NCI-H1694 treated with DMSO at 0.1 percent for 48 hours (cell line): Measurements from ENCODE around the gene ANKS1B.

Experiments
- DNase-seq: peaks from one replicate; lab custom pipeline; 2025; lab: John Stamatoyannopoulos, UW

Gene ANKS1B

GRCh38 chr12:99960311-99960710 lies 24.4 kb downstream of the ANKS1B start:
- peak; percentile 82 for DNase-seq

GRCh38 chr12:99959549-99960170 lies 25.1 kb downstream of the ANKS1B start:
- peak; percentile 91 for DNase-seq

GRCh38 chr12:99957866-99958466 lies 26.8 kb downstream of the ANKS1B start:
- DNase-seq, result no peak

DNA sequence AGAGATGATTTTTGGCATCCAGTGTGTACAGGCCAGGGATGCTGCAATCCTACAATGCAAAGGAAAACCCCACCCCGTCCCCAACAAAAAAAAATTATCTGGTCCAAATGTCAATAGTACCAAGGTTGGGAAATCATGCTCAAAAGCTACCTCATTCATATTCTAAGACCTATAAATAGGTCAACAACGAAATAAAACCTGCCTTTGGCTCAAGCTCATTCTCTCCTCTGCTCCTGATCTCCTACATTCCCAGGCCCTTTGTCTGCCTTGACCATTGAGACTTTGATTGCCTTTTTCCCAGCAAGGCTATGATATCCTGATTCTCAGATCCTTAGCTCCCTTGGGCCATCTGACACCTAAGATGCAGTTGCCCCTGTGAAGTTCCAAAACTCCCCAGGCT lies 30.0 kb downstream of the ANKS1B start:
- DNase-seq, result no peak

DNA sequence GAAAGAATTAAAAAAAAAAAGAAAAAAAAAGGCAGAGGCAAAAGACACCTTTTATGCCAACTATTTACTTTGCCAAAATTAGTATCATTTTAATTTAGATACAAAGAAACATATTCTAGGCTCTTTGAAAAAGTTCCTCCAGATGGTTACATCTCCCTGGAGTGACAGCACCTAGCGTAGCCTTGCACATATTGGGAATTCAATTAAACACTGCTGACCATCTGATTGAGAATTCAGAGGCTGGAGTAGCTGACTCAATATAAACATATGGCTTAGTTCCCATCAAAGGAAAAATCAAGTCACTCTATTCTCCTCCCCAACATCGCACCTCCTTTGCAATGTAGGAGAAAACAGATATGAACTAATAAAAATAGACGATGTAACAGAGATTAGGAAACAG lies 36.4 kb downstream of the ANKS1B start:
- DNase-seq, result no peak

GRCh38 chr12:99946131-99946530 lies 38.6 kb downstream of the ANKS1B start:
- DNase-seq, result no peak

GRCh38 chr12:99935608-99936007 lies 49.1 kb downstream of the ANKS1B start:
- DNase-seq, result no peak

DNA sequence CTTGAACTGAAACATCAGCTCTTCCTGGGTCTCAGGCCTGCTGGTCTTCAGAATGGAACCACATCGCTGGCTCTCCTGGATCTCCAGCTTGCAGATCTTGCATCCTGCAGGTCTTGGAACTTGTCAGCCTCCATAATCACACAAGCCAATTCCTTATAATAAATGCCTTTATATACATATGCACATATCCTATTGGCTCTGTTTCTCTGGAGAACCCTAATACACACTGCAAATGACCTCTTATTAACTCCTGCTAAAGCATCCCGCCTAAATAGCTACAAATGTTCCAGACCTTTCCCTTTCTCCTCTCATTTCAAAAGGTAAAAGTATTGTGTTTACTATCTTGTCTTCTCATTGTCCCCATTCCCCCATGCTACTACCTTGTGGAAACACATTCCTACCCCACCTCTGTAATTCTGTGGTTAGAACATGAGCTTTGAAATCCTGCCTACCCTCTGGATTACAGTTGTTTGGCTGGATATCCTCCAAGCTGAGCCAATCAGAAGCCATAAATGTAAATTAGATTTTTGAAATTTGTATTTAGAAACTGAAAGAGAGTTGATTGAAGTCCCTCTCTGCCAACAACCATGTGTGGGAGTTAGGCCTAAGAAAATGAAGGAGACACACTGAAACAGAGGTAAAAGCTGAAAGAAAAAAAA lies 58.1 kb downstream of the ANKS1B start:
- no peak for DNase-seq

GRCh38 chr12:99920353-99920960 lies 64.3 kb downstream of the ANKS1B start:
- no peak for DNase-seq

GRCh38 chr12:99917711-99918402 lies 66.9 kb downstream of the ANKS1B start:
- no peak for DNase-seq

GRCh38 chr12:99916555-99916954 lies 68.2 kb downstream of the ANKS1B start:
- no peak for DNase-seq

DNA sequence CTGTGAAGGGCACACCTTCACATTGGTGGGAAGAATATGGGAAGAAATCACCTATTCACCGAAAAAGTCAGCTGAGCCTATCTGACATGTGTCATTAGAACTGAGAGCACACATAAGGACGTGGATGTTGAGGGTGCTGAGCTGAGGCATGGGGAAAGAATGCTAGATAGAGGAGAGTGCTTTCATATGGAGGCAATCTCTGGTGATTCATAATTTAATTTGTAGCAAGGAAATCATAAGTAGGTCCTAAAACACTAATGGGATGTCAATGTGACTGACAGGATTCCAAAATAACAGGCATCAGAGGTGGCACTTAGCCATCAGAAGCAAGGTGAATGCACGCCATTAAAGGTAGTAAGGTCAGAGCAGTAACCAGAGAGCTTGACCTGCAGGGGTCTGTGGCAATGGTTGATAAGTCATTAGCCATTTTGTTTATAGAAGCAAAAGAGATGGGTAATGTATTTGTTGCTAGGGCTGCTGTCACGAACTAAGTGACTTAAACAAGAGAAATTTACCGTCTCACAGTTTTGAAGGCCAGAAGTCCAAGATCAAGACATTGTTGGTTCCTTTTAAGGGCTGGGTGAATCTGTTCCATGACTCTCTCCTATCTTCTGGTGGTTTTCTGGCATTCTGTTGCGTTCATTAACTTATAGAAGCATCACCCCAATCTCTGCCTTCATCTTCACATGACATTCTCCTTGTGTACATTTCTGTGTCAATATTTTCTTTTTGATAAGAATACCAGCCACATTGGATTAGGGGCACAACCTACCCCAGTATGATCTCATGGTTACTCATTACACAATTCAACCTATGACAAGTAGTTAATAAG lies 69.3 kb downstream of the ANKS1B start:
- DNase-seq, result no peak

GRCh38 chr12:99914206-99914605 lies 70.5 kb downstream of the ANKS1B start:
- no peak for DNase-seq

- no peak for DNase-seq
Observed at GRCh38 chr12:99911967-99912366, 72.8 kb downstream of the ANKS1B start.

GRCh38 chr12:99911081-99911480 lies 73.7 kb downstream of the ANKS1B start:
- DNase-seq, result no peak

DNA sequence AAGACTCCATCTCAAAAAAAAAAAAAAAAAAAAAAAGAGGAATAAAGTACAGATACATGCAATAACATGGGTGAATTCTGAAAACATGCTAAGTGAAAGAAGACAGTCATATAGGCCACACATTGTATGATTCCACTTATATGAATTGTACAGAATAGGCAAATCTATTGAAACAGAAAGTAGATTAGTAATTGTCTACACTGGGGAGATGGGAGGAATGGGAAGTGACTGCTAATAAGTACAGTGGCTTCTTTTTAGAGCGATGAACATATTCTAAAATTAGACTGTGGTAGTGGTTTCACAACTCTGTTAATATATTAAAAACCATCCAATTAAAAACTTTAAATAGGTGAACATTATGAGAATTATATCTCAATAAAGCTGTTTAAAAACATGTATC lies 74.4 kb downstream of the ANKS1B start:
- DNase-seq, result no peak

- DNase-seq, result no peak
Observed at GRCh38 chr12:99906786-99907579, 77.8 kb downstream of the ANKS1B start.

DNA sequence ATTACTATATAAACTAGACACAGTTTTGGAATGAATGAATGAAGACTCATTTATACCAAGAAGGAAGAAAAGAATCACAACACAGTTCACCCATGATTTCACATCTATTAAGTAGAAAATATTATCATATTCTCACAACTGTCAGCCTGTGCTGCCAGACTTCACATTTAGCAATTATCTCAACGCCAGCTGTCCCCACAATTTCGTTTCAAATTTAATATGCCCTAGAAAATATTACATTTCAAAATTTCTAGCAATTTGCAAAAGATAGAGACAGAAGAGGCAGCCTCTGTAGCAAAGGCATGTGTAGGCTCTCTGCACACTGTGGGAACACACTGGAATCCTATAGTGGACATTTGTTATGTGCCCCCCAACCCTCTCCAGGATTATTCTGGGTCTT lies 83.6 kb downstream of the ANKS1B start:
- peak; percentile 86 for DNase-seq

DNA sequence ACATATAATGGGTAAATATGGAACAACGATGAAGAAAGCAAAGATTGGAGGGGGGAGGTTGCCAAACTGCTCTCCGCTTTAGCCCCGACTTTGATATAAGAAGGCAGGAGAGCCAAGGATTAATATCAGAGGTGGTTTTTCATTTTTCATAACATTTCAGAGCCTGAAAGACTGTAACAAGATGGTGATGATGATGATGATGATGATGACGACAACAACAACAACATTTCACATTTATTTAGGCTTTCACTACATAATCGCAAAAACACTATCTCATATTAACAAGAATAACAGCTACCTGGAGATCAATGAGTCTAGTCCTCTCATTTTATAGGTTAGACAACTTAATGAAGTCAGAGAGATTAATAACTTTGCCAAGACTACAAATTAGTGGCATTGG lies 86.1 kb downstream of the ANKS1B start:
- DNase-seq, result no peak

DNA sequence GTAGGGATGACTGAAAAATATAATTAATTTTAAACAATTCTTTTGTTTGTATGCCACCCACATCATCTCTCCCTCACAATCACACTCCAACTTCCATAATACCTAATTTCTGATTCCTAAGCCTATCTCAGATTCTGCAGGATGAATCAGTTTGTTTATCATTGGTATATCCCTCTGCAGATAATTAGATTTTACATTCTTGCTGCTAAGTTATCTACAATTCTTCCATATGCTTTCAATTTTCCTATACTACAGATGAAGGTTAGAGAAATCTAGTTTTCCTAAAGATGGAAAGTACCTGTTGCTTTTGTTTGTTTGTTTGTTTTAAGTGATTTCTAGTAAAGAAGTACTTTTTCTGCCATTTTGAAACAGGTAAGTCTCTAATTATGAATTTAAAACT lies 105.3 kb downstream of the ANKS1B start:
- DNase-seq, result no peak

- DNase-seq, result no peak
Observed at GRCh38 chr12:99875081-99875480, 109.7 kb downstream of the ANKS1B start.
